Transverse colon (tissue), 4 donors: Measurements from ENCODE around the gene THTPA. TPM values are rescaled to one million over a fixed set of nuclear protein-coding genes. Genes with fewer than 3 reads are reported as not detected.

Experiments used
- DNase-seq: peaks from one replicate; pipeline ENCODE4 v3.0.0-alpha.2; 2019
- H3K27ac ChIP-seq, 4 donors: fragments of 200-600 bp; sonication (generic); 2 replicates each; pipeline ENCODE4 v1.5.1; 2016 to 2018; ENCODE audit warnings: inconsistent platforms in 4 of 4
- H3K27me3 ChIP-seq: fragments of 200-600 bp; sonication (generic); 2 replicates; pipeline ENCODE4 v1.5.1; 2017; ENCODE audit warnings: inconsistent platforms
- H3K36me3 ChIP-seq, 4 donors: fragments of 200-600 bp; sonication (generic); 2 replicates each; pipeline ENCODE4 v1.5.1; 2017 to 2019; ENCODE audit warnings: inconsistent platforms in 4 of 4
- H3K4me1 ChIP-seq, 4 donors: fragments of 200-600 bp; sonication (generic); 2 replicates each; pipeline ENCODE4 v1.5.1; 2017 to 2020; ENCODE audit warnings: inconsistent platforms in 4 of 4
- H3K4me3 ChIP-seq, 4 donors: fragments of 200-600 bp; sonication (generic); 1 replicate in 1 of 4; 2 replicates in 3 of 4; pipeline versions ENCODE4 v1.5.1 to v1.6.1; 2017 to 2019; ENCODE audit warnings: inconsistent platforms in 4 of 4
- H3K9me3 ChIP-seq, 2 donors: fragments of 200-600 bp; sonication (generic); 2 replicates each; pipeline ENCODE4 v1.5.1; 2017 to 2019; ENCODE audit warnings: inconsistent platforms in 2 of 2
- EP300 ChIP-seq: sonication (generic); formaldehyde crosslinking; IDR thresholded peaks from one replicate; pipeline ENCODE4 v1.6.1; 2017; ENCODE audit warnings: antibody characterized with exemption, low read depth
- POLR2A ChIP-seq: fragments of 450-650 bp; IDR thresholded peaks from one replicate; pipeline ENCODE4 v1.6.1; 2016; ENCODE audit warnings: antibody characterized with exemption, mild to moderate bottlenecking, moderate library complexity
- POLR2AphosphoS5 ChIP-seq, 3 donors: sonication (generic); formaldehyde crosslinking; IDR thresholded peaks; one replicate each; pipeline ENCODE4 v1.6.1; 2016; ENCODE audit warnings: antibody characterized with exemption in 3 of 3
- WGBS, 2 donors: methylation state at CpG; one replicate each; pipeline ENCODE4 v1.1.5; 2018; ENCODE audit warnings: low coverage in 1 of 2; 5-methylcytosine and 5-hydroxymethylcytosine counted together
- in situ Hi-C, 4 donors: fragments of 200-750 bp; cut with MboI; loops; one replicate each; pipeline versions ENCODE4 v1.15.0 to v1.15.1; 2017; ENCODE audit warnings: low sequenced_read_pairs in 3 of 4, low pct_ligation_motif_present in 1 of 4, low pct_unique_long_range_greater_than_20kb in 1 of 4
- intact Hi-C: fragments of 100-400 bp; cut with DNase I; formaldehyde crosslinking; loops from one replicate; pipeline ENCODE4 v1.15.1; 2023; ENCODE audit warnings: low total_unique reads
- total RNA-seq, 4 donors: library from RNA; depleted of rRNA; stranded (reverse); fragments of >200 nt; gene quantifications; one replicate each; pipeline ENCODE4 v1.1.0, GENCODE V29; 2016
- TF ChIP-seq, protein P1 (sequence below), 5 experiments: fragments of 200-600 bp in 3 of 5; fragments of 450-650 bp in 2 of 5; sonication (generic) in 3 of 5; IDR thresholded peaks; 1 replicate in 2 of 5; 2 replicates in 3 of 5; pipeline ENCODE4 v1.5.1; 2016 to 2017; ENCODE audit warnings: antibody characterized with exemption in 5 of 5, inconsistent platforms in 3 of 5, mild to moderate bottlenecking in 2 of 5, moderate library complexity in 1 of 5

The THTPA gene
- total RNA-seq, 4 donors from 2014 or later = 6.8 to 34.0 (median 26.0) TPM

DNA sequence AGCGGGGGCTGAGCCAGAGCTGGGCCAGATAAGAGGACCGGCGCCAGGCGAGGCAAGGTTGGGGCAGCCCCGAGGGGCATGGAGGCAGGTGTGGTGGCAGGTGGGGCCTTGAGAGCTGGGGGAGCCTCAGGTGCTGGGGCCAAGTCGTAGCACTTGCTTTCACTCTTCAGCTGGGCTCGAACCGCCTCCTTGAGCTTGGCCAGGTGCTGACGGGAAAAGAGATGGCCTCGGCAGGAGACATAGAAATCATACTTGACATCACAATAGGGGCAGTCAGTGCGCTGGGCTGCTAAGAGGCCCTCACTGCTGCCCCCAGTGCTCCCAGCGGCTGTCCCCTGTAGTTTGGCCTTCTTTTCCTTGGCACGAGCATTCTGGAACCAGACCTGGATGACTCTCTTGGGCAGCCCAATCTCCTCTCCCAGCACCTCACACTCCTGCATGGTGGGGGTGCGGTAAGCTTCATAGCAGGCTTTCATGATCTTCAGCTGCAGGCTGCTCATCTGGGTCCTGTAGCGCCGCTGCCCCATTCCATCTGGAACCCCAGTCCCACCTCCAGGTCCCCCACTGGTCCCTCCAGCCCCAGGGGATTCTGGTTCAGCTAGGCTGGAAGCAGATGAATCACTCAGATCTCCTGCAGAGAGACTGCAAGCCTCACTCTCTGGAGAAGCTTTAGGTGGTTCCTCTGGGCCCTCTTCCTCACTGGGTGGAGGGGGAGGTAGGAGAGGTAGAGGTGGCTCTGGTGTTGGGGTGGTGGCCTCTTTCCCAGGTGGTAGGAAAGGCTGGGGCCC, 32.6 kb upstream of the THTPA start:
- WGBS, 2 donors = 90 to 93% methylated on average over 5 to 13 of the region's 16 CpGs
- Histone ChIP-seq H3K4me1 (no peaks in the 10 kb centered on the region), H3K36me3 (no peaks in the 10 kb centered on the region), H3K27ac (no peak overlapping the region), H3K4me3 (no peak overlapping the region), H3K27me3 (no peaks in the 10 kb centered on the region), H3K9me3 (no peaks in the 10 kb centered on the region)
- TF ChIP-seq, protein P1, sequence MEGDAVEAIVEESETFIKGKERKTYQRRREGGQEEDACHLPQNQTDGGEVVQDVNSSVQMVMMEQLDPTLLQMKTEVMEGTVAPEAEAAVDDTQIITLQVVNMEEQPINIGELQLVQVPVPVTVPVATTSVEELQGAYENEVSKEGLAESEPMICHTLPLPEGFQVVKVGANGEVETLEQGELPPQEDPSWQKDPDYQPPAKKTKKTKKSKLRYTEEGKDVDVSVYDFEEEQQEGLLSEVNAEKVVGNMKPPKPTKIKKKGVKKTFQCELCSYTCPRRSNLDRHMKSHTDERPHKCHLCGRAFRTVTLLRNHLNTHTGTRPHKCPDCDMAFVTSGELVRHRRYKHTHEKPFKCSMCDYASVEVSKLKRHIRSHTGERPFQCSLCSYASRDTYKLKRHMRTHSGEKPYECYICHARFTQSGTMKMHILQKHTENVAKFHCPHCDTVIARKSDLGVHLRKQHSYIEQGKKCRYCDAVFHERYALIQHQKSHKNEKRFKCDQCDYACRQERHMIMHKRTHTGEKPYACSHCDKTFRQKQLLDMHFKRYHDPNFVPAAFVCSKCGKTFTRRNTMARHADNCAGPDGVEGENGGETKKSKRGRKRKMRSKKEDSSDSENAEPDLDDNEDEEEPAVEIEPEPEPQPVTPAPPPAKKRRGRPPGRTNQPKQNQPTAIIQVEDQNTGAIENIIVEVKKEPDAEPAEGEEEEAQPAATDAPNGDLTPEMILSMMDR (IDR thresholded peaks at IDR 0.05) = no peak
- no peak for TF ChIP-seq POLR2A
- no peak for TF ChIP-seq POLR2AphosphoS5 (IDR thresholded peaks at IDR 0.05)
- TF ChIP-seq EP300 = no peak
- in situ Hi-C loops (no loop called here), intact Hi-C loops (no loop called here)
- DNase-seq = no peak

DNA sequence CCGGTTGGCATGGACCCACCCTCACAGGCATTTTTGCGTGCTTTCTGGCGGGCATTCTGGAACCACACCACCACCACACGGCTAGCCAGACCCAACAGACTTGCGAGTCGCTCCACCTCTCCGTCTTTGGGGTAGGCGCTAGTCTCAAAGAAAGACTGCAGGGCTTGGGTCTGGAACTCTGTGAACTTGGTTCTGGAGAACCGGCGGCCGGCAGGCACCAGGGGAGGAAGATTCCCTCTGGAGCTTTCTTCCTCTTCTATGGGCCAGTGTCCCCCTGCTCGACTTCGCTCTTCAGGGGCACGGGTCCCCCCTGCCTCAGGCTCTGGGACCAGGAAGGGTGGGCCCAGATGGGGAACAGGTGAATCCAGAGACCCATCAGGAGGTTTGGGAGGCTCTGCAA, 31.1 kb upstream of the THTPA start:
- TF ChIP-seq POLR2A (no peak), EP300 (no peak), POLR2AphosphoS5 (IDR thresholded peaks at IDR 0.05) (no peak)
- TF ChIP-seq, protein P1 (IDR thresholded peaks at IDR 0.05) = no peak
- 94 to 100% methylated on average over 1 to 11 of the region's 14 CpGs for WGBS, 2 donors
- Histone ChIP-seq H3K36me3 (no peaks in the 10 kb centered on the region), H3K9me3 (no peaks in the 10 kb centered on the region), H3K4me3 (no peak overlapping the region), H3K4me1 (no peaks in the 10 kb centered on the region), H3K27ac (no peak overlapping the region), H3K27me3 (no peaks in the 10 kb centered on the region)
- no peak for DNase-seq
- intact Hi-C loops (no loop called here), in situ Hi-C loops (no loop called here)

DNA sequence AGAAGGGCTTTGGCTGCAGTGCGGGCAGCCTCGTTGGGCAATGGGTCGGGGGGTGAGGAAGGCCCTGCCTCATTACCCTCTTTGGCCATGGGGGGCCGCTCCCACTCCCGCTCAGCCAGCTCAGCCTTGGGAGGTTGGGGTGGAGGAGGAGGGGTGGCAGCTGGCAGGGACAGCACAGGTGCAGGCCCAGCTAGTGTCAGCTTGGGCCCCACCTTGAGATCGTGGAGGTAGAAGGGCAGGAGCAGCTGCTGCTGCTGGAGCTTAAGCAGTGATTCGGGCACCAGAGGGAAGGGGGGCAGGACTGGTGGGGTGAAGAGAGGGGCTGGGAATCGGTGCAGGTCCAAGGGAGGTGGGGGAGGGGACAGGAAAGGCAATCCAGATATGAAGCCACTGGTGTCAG, 30.5 kb upstream of the THTPA start:
- WGBS, 2 donors = 85% methylated on average over 8 of the region's 8 CpGs; no CpG with 5 or more reads in 1 of the 2 donors
- Histone ChIP-seq H3K4me1 (no peaks in the 10 kb centered on the region), H3K27ac (no peak overlapping the region), H3K27me3 (no peaks in the 10 kb centered on the region), H3K4me3 (no peak overlapping the region), H3K36me3 (no peaks in the 10 kb centered on the region), H3K9me3 (no peaks in the 10 kb centered on the region)
- no peak for TF ChIP-seq EP300
- TF ChIP-seq POLR2A = no peak
- in situ Hi-C loops (no loop called here), intact Hi-C loops (no loop called here)
- no peak for DNase-seq

DNA sequence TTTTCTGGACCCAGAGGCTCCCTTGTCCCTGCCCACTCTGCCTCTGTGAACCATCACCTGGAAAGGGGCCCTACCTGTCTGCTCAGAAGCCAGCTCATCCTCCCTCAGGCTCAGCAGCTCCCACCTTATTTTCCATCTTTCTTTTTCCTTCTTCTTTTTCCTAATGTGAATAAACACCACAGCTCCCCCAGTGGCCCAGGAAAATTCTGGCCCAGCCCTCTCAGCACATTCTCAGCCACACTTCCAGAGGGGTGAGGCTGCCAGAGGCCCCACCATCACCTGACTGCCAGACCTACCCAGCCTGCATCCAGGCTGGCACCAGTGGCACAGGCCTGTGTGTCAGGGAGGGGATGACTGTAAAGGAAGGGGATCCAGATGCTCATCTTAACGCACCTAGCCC, 27.5 kb upstream of the THTPA start:
- Histone ChIP-seq H3K27me3 (no peaks in the 10 kb centered on the region), H3K4me3 (no peak overlapping the region), H3K27ac (no peak overlapping the region), H3K36me3 (no peaks in the 10 kb centered on the region), H3K9me3 (no peaks in the 10 kb centered on the region), H3K4me1 (no peaks in the 10 kb centered on the region)
- TF ChIP-seq, protein P1 (IDR thresholded peaks at IDR 0.05) = no peak
- TF ChIP-seq POLR2A = no peak
- TF ChIP-seq POLR2AphosphoS5 (IDR thresholded peaks at IDR 0.05) = no peak
- no peak for TF ChIP-seq EP300
- no peak for DNase-seq
- 83 to 100% methylated on average over 1 of the region's 1 CpG for WGBS, 2 donors
- intact Hi-C loops = no loop called here
- in situ Hi-C loops = no loop called here

DNA sequence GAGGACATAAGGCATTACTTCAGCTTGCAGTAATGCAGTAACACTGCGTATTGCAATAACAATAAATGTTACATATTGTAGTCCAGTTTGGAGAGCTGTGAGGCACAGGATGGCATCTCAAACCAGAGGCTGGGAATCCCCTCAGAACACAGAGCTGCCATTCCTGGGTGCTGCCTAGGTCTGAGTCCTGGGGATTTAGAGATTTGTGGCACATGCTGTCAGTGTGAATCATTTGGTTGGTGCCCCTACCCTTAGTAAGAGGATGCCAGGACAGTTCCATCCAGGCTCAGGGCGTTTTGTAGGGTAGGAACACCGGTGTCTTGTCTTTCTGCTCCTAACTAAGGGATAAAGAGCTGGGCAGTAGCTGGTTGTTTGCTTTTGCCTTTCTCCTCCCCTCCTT, 27.1 kb upstream of the THTPA start:
- Histone ChIP-seq H3K27ac (no peak overlapping the region), H3K4me3 (no peak overlapping the region), H3K27me3 (no peaks in the 10 kb centered on the region), H3K36me3 (no peaks in the 10 kb centered on the region), H3K9me3 (no peaks in the 10 kb centered on the region), H3K4me1 (no peaks in the 10 kb centered on the region)
- in situ Hi-C loops (no loop called here), intact Hi-C loops (no loop called here)
- 86 to 88% methylated on average over 3 of the region's 3 CpGs for WGBS, 2 donors
- TF ChIP-seq POLR2AphosphoS5 (IDR thresholded peaks at IDR 0.05) = no peak
- no peak for TF ChIP-seq POLR2A
- TF ChIP-seq, protein P1 (IDR thresholded peaks at IDR 0.05) = no peak
- no peak for TF ChIP-seq EP300
- DNase-seq = no peak
